OCI-LY7 (cell line): ENCODE measurements around the gene TMEM107. TPM values are rescaled to one million over a fixed set of nuclear protein-coding genes. Genes with fewer than 3 reads are reported as not detected.

ENCODE experiments used
- BruUV-seq: library from RNA; stranded (reverse); fragments of 400-500 nt; replicated peaks from 2 replicates; lab custom pipeline; 2021; lab: Mats Ljungman, UMichigan
- CTCF ChIA-PET: fragments of 300-600 bp; sonication (Branson Sonifier 250); formaldehyde crosslinking; loops from one replicate; lab custom pipeline; 2022; ENCODE audit warnings: antibody characterized with exemption; ENCODE audit not compliant: unreplicated experiment; lab: Charles Lee
- POLR2A ChIA-PET: fragments of 300-600 bp; sonication (Branson Sonifier 250); formaldehyde crosslinking; loops from one replicate; lab custom pipeline; 2022; ENCODE audit warnings: antibody characterized with exemption; lab: Charles Lee
- DNase-seq: peaks from one replicate; pipeline ENCODE4 v3.0.0-alpha.2; 2015; ENCODE audit warnings: low spot score
- H2AFZ ChIP-seq: fragments of 200-600 bp; sonication (generic), shearing (Covaris generic); 2 replicates; pipeline ENCODE4 v1.6.1; 2014; ENCODE audit warnings: mild to moderate bottlenecking, antibody characterized with exemption, low read length, moderate library complexity
- H3K27ac ChIP-seq: fragments of 200-600 bp; sonication (generic); 2 replicates; pipeline ENCODE4 v1.5.1; 2014; ENCODE audit warnings: mixed run types, low read depth, mild to moderate bottlenecking, moderate library complexity, low read length, inconsistent platforms; ENCODE audit not compliant: poor library complexity, severe bottlenecking
- H3K36me3 ChIP-seq: fragments of 200-600 bp; sonication (generic); 2 replicates; pipeline ENCODE4 v1.6.1; 2014; ENCODE audit warnings: mild to moderate bottlenecking, antibody characterized with exemption, low read length, moderate library complexity, mixed read lengths; ENCODE audit not compliant: insufficient read depth
- H3K4me1 ChIP-seq: fragments of 200-600 bp; sonication (generic); 2 replicates; pipeline ENCODE4 v1.5.1; 2014; ENCODE audit warnings: mild to moderate bottlenecking, low read length; ENCODE audit not compliant: insufficient read depth, poor library complexity, severe bottlenecking
- H3K4me2 ChIP-seq: fragments of 200-600 bp; sonication (generic); 2 replicates; pipeline ENCODE4 v1.6.1; 2014; ENCODE audit warnings: mild to moderate bottlenecking, low read length
- H3K4me3 ChIP-seq: fragments of 200-600 bp; sonication (generic); 2 replicates; pipeline ENCODE4 v1.5.1; 2014; ENCODE audit warnings: mild to moderate bottlenecking, low read depth, low read length; ENCODE audit not compliant: poor library complexity, severe bottlenecking
- H3K79me2 ChIP-seq: fragments of 200-600 bp; sonication (generic); 2 replicates; pipeline ENCODE4 v1.6.1; 2016; ENCODE audit warnings: low read depth, mild to moderate bottlenecking, low read length, moderate library complexity, mixed read lengths; ENCODE audit not compliant: insufficient read depth
- H3K9me2 ChIP-seq: fragments of 200-600 bp; sonication (generic); 2 replicates; pipeline ENCODE4 v1.6.1; 2016; ENCODE audit warnings: mild to moderate bottlenecking, low read length, mixed read lengths; ENCODE audit not compliant: insufficient read depth
- H3K9me3 ChIP-seq: fragments of 200-600 bp; sonication (generic); 2 replicates; pipeline ENCODE4 v1.6.1; 2014; ENCODE audit warnings: mild to moderate bottlenecking, mixed run types, low read length, mixed read lengths
- H4K20me1 ChIP-seq: fragments of 200-600 bp; sonication (generic); 2 replicates; pipeline ENCODE4 v1.6.1; 2014; ENCODE audit warnings: mild to moderate bottlenecking, antibody characterized with exemption, low read length, moderate library complexity, mixed read lengths; ENCODE audit not compliant: insufficient read depth
- EZH2phosphoT487 ChIP-seq: fragments of 200-600 bp; sonication (generic); IDR thresholded peaks from 2 replicates; pipeline ENCODE4 v1.6.1; 2018; ENCODE audit warnings: low read depth, borderline replicate concordance, mild to moderate bottlenecking, mixed run types, antibody characterized with exemption, low read length, moderate library complexity, mixed read lengths
- intact Hi-C: fragments of 100-400 bp; cut with micrococcal nuclease; formaldehyde crosslinking; loops from one replicate; pipeline ENCODE4 v1.10.0; 2022; ENCODE audit not compliant: unreplicated experiment
- total RNA-seq, 2 experiments: library from RNA; depleted of rRNA in 1 of 2; stranded (reverse); fragments of >200 nt in 1 of 2; shearing (Covaris generic) in 1 of 2; gene quantifications; 2 replicates each; pipeline ENCODE4 v1.2.3, GENCODE V29; 2014 to 2022
- TF ChIP-seq, protein P1 (sequence below): fragments of 200-600 bp; sonication (generic); conservative IDR thresholded peaks from 2 replicates; pipeline ENCODE4 v1.5.1; 2014; ENCODE audit warnings: mild to moderate bottlenecking, antibody characterized with exemption, low read length, moderate library complexity, mixed read lengths

The TMEM107 gene
- total RNA-seq, 2 experiments from 2014 or later, result 43.9 to 57.0 TPM

DNA sequence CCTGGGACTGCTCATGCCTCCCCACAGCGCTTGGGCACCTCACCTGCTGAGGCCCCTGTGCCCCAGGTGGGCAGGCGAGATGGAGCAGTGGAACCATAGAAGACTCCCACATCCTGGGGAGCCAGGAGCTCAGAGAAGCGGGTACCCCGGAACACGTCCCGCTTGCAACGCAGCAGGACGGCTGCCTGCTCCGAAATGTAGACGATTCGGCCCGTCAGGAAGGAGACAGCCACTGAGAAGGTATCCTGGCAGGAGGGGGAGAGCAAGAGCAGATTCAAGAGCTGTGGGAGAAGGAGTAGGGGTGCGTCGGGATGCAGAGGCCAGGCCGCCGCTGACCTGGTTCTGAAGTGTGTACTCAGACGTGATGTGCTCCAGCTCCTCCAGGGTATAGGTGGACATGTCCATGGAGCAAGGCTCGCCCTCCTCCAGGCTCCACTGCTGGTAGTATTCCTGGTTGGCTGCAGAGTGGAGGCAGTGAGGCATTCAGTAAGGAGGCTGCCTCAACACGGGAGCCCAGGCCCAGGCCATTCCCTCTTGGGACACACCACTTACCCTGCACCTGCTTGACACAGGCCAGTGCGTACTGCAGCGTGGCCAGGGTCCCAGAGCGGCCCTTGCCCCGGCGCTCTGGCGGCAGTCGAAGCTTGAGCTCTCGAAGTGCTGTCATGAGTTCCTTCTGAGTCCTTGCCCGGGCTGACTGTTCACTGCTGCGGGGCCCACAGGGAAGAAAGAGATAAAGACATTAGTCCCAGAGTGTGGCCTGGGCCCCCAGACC, 26.6 kb downstream of the TMEM107 start:
- ChIA-PET POLR2A (no interaction called here), CTCF (no interaction called here)
- TF ChIP-seq EZH2phosphoT487, result no peak
- TF ChIP-seq, protein P1, sequence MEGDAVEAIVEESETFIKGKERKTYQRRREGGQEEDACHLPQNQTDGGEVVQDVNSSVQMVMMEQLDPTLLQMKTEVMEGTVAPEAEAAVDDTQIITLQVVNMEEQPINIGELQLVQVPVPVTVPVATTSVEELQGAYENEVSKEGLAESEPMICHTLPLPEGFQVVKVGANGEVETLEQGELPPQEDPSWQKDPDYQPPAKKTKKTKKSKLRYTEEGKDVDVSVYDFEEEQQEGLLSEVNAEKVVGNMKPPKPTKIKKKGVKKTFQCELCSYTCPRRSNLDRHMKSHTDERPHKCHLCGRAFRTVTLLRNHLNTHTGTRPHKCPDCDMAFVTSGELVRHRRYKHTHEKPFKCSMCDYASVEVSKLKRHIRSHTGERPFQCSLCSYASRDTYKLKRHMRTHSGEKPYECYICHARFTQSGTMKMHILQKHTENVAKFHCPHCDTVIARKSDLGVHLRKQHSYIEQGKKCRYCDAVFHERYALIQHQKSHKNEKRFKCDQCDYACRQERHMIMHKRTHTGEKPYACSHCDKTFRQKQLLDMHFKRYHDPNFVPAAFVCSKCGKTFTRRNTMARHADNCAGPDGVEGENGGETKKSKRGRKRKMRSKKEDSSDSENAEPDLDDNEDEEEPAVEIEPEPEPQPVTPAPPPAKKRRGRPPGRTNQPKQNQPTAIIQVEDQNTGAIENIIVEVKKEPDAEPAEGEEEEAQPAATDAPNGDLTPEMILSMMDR, result no peak
- intact Hi-C loops, result loop anchor here (10.0 kb wide), 1 partner anchor 315 kb away; the partner anchor contains the start of gene KDM6B
- Histone ChIP-seq H3K27ac (no peak overlapping the region), H3K79me2 (peaks cover 12% of the 10 kb centered on the region; the same call in 1 of the 2 replicates), H3K9me2 (no peaks in the 10 kb centered on the region), H3K9me3 (no peaks in the 10 kb centered on the region), H3K4me2 (no peak overlapping the region), H2AFZ (no peak overlapping the region), H3K4me3 (no peak overlapping the region), H3K36me3 (peaks cover 55% of the 10 kb centered on the region), H3K4me1 (peaks cover 33% of the 10 kb centered on the region), H4K20me1 (no peaks in the 10 kb centered on the region; the same call in 1 of the 2 replicates)
- no TSS peak for BruUV-seq
- DNase-seq, result no peak

DNA sequence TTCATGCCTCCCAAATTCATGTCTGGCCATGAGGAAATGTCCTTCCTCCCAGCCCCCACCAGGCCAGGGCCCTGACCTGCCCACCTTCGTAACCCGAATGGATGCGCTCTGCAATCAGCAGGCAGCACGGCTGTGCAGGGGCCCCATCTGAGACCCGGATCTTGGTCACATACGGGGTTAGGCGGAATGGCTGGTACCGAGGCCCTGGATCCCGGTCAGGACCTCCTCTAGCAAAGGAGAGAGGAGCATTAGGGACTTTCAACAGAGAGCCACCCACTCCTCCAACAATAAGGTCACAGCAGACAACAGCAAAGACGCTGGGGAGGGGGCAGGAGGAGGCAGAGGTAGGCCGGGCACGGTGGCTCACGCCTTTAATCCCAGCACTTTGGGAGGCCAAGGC, 27.6 kb downstream of the TMEM107 start:
- peaks cover 65% of the 10 kb centered on the region for H3K36me3 ChIP-seq
- ChIA-PET POLR2A (interaction anchor here (1.0 kb wide), 1 partner anchor 15 kb away, joined by 3 read pairs; no protein-coding TSS in a partner anchor), CTCF (no interaction called here)
- TF ChIP-seq, protein P1, result no peak
- no peak for TF ChIP-seq EZH2phosphoT487
- H3K9me2 ChIP-seq, result no peaks in the 10 kb centered on the region
- H4K20me1 ChIP-seq, result no peaks in the 10 kb centered on the region; the same call in 1 of the 2 replicates
- no peaks in the 10 kb centered on the region for H3K9me3 ChIP-seq
- peaks cover 12% of the 10 kb centered on the region; the same call in 1 of the 2 replicates for H3K79me2 ChIP-seq
- no peak overlapping the region for H3K4me2 ChIP-seq
- BruUV-seq, result no TSS peak
- H3K4me3 ChIP-seq, result no peak overlapping the region
- H2AFZ ChIP-seq, result no peak overlapping the region
- no peak overlapping the region for H3K27ac ChIP-seq
- intact Hi-C loops, result no loop called here
- DNase-seq, result no peak
- peaks cover 22% of the 10 kb centered on the region for H3K4me1 ChIP-seq
